ENCODE data around the gene SLF2. TPM values are rescaled to one million over a fixed set of nuclear protein-coding genes. Genes with fewer than 3 reads are reported as not detected.

The SLF2 gene
- total and polyA plus RNA-seq, 8 donors: 2.3 to 49.9 (median 14.4) TPM

DNA sequence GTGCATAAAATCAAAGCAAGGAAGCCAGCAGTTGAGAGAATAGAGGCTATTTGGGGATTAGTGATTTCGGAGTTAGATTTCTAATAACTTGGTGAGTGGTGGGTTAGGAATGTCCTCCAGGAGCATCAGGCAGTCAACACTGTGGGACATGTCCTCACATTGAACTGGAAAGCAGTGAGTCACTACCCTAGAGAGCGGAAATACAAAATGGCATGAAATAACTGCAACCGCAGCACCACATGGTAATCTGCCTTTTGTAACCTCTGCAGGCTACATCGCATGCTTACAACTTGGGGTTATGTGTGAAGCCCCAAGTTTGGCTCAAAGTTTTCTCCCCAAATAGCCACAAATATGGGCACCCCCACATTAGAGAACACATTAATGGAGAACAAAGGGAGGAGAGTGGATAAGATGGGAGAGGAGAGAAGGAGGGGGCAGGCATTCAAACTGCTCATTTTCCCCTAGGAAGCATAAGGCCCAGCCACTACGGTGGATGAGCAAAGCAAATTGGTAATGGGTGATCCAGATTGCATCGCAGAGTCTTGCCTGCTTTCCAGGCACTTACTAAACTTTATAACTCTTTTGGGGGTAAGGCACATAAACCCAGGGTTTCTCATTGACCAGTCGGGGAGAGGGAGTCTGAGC, 22.0 kb upstream of the SLF2 start:
- no peaks in the 10 kb centered on the region for H3K9me3 ChIP-seq
- peaks cover 0 to 66% (median 16%) of the 10 kb centered on the region in 3 donors for H3K27me3 ChIP-seq
- intact Hi-C loops (cut with DNase I; ENCODE audit: low total_unique reads): no loop called here
- TF ChIP-seq, protein P1, sequence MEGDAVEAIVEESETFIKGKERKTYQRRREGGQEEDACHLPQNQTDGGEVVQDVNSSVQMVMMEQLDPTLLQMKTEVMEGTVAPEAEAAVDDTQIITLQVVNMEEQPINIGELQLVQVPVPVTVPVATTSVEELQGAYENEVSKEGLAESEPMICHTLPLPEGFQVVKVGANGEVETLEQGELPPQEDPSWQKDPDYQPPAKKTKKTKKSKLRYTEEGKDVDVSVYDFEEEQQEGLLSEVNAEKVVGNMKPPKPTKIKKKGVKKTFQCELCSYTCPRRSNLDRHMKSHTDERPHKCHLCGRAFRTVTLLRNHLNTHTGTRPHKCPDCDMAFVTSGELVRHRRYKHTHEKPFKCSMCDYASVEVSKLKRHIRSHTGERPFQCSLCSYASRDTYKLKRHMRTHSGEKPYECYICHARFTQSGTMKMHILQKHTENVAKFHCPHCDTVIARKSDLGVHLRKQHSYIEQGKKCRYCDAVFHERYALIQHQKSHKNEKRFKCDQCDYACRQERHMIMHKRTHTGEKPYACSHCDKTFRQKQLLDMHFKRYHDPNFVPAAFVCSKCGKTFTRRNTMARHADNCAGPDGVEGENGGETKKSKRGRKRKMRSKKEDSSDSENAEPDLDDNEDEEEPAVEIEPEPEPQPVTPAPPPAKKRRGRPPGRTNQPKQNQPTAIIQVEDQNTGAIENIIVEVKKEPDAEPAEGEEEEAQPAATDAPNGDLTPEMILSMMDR (IDR thresholded peaks at IDR 0.05): no peak
- TF ChIP-seq POLR2AphosphoS5 (IDR thresholded peaks at IDR 0.05): peak in 1 of 3 donors; percentile 41
- no peak for DNase-seq
- H3K27ac ChIP-seq: no peak overlapping the region
- H3K4me1 ChIP-seq: peaks cover 0 to 3% (median 0%) of the 10 kb centered on the region in 4 donors
- no peaks in the 10 kb centered on the region for H3K36me3 ChIP-seq
- 75 to 84% (median 79%) methylated on average over 7 of the region's 7 CpGs for WGBS, 5 donors
- H3K4me3 ChIP-seq: no peak overlapping the region

DNA sequence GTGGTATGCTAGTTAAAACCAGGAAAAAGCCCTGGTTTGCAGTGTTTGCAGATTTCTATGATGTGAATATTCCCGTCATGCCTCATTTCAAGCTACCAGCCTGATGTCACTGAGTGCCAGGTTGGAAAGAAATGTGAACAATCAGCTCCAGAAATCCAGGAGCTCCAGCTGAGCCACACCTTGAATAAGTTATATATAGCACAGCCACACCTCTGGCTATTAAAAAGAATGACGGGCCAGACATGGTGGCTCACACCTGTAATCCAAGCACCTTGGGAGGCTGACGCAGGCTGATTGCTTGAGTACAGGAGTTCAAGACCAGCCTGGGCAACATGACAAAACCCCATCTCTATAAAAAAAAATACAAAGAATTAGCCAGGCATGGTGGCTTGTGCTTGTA, 18.7 kb upstream of the SLF2 start:
- peak in 1 of 2 donors; percentile 42 for DNase-seq
- TF ChIP-seq EP300 (IDR thresholded peaks at IDR 0.05): no peak
- TF ChIP-seq, protein P1 (IDR thresholded peaks at IDR 0.05): no peak
- TF ChIP-seq POLR2AphosphoS5 (IDR thresholded peaks at IDR 0.05): no peak
- no peak for TF ChIP-seq POLR2A (IDR thresholded peaks at IDR 0.05)
- Histone ChIP-seq H3K36me3 (no peaks in the 10 kb centered on the region), H3K4me1 (no peaks in the 10 kb centered on the region), H3K4me3 (no peak overlapping the region), H3K27ac (no peak overlapping the region), H3K27me3 (peaks cover 0 to 66% (median 16%) of the 10 kb centered on the region in 3 donors), H3K9me3 (no peaks in the 10 kb centered on the region)
- 41 to 65% (median 52%) methylated on average over 3 of the region's 3 CpGs for WGBS, 5 donors
- intact Hi-C loops (cut with DNase I; ENCODE audit: low total_unique reads): no loop called here

DNA sequence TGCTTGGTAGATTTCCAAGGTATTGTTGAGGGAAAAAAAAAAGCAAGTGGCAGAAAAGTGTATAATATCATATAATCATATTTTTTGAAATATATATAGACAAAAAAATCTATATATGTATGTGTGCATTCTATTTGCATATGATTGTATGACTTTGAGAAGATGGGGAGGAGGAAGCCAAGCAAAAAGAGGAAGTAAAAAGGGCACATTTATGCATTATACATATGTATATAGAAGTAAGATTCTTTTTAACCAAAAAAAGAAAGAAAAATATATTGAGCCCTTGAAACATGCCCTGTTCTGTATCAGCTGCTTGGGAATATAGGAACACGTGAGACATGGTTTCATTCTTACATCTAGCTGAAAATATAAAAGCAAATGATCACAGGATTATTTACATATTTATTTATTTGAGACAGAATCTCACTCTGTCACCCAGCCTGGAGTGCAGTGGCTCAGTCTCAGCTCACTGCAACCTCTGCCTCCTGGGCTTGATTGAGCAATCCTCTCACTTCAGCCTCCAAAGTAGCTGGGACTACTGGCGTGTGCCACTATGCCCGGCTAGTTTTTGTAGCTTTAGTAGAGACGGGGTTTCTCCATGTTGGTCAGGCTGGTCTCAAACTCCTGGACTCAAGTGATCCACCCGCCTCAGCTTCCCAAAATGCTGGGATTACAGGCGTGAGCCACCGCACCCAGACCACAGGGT, 18.0 kb upstream of the SLF2 start:
- no peak overlapping the region for H3K4me3 ChIP-seq
- H3K27me3 ChIP-seq: peaks cover 0 to 61% (median 13%) of the 10 kb centered on the region in 3 donors
- no peak for TF ChIP-seq POLR2AphosphoS5 (IDR thresholded peaks at IDR 0.05)
- no peak for TF ChIP-seq EP300 (IDR thresholded peaks at IDR 0.05)
- TF ChIP-seq, protein P1 (IDR thresholded peaks at IDR 0.05): no peak
- TF ChIP-seq POLR2A (IDR thresholded peaks at IDR 0.05): no peak
- H3K9me3 ChIP-seq: no peaks in the 10 kb centered on the region
- no peak overlapping the region for H3K27ac ChIP-seq
- DNase-seq: no peak
- intact Hi-C loops (cut with DNase I; ENCODE audit: low total_unique reads): no loop called here
- no peaks in the 10 kb centered on the region for H3K36me3 ChIP-seq
- H3K4me1 ChIP-seq: no peaks in the 10 kb centered on the region
- WGBS, 5 donors: 76 to 85% (median 79%) methylated on average over 7 of the region's 7 CpGs

DNA sequence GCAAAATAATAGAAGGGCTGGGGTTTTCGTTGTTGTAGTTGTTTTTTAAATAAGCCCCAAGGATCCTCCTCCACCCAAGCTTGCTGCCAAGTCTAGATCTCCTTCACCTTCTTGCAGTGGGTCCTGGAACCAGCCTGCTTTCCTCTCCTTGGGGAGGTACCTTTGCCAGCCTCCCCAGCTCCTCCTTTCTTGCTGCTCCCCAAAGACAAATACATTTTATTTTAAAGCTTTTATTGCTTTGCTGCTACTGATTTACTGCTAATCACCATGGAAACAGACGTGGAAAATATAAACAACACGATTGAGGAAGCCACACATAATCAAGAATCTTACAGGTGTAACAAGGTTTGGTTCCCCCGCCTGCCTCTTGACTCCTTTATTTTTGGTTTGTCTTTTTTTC, 17.4 kb upstream of the SLF2 start:
- H3K9me3 ChIP-seq: no peaks in the 10 kb centered on the region
- H3K27ac ChIP-seq: no peak overlapping the region
- no peak for TF ChIP-seq POLR2AphosphoS5 (IDR thresholded peaks at IDR 0.05)
- TF ChIP-seq POLR2A (IDR thresholded peaks at IDR 0.05): no peak
- no peak for TF ChIP-seq EP300 (IDR thresholded peaks at IDR 0.05)
- TF ChIP-seq, protein P1 (IDR thresholded peaks at IDR 0.05): no peak
- no peaks in the 10 kb centered on the region for H3K4me1 ChIP-seq
- intact Hi-C loops (cut with DNase I; ENCODE audit: low total_unique reads): no loop called here
- H3K27me3 ChIP-seq: peaks cover 0 to 59% (median 11%) of the 10 kb centered on the region in 3 donors
- DNase-seq: no peak
- no peak overlapping the region for H3K4me3 ChIP-seq
- WGBS, 5 donors: 38 to 44% (median 41%) methylated on average over 4 of the region's 4 CpGs
- no peaks in the 10 kb centered on the region for H3K36me3 ChIP-seq

Measured in stomach (tissue), 9 donors.